HG03103 (cell line): ENCODE measurements around the gene RHEX.

Experiments
- ATAC-seq: cut with Tn5 transposase; IDR thresholded peaks from one replicate; pipeline ENCODE4 v1.9.1; 2021; ENCODE audit warnings: low read depth; ENCODE audit not compliant: unreplicated experiment

The RHEX gene

GRCh38 chr1:206114692-206115640, 62.0 kb downstream of the RHEX start:
- ATAC-seq, result no peak

DNA sequence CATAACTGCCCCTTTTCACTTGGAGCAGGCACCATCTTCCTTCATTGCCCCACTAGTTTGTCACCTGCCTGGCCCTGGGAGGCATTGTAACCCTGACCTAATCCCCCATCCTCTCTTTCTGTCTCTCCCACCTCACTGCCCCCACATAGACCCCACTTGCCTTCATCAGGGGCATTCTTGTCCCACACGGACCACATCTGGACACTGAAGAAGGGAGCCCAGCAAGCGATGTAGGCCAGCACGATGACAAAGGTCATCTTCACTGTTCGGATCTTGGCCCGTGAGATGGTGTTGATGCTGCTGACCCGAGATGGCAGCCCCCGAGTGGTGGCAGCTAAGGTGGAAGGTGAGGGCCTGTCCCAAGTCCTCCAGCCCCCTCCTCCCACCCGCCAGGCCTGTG, 62.8 kb downstream of the RHEX start:
- no peak for ATAC-seq

DNA sequence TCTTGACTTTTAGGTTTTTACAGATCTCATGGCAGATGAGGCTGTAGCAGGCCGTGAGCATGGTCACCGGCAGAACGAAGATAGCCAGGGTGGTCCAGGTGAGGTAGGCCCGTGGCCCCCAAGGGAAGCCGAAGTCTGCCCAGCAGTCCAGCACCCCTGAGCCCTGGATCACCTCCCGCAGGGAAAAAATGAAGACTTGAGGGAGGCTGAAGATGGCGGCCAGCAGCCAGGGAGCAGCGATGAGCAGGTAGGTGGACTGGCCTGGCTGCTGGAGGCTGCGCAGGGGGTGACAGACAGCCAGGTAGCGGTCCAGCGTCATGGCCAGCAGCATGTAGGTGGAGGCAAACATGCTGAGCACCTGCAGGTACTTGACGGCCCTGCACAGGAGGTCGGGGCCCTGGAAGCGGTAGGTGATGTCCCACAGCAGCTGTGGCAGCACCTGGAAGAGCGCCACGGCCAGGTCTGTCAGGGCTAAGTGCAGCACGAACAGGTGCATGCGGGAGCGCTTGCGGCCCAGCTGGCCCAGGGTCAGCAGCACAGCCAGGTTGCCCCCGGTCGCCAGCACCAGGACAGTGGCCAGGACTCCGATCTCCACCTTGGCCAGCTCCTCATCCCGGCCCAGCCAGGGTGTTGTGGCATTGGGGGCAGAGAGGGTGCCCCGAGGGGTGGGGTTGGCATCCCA, 63.4 kb downstream of the RHEX start:
- ATAC-seq, result no peak

GRCh38 chr1:206116873-206117150, 63.8 kb downstream of the RHEX start:
- no peak for ATAC-seq

DNA sequence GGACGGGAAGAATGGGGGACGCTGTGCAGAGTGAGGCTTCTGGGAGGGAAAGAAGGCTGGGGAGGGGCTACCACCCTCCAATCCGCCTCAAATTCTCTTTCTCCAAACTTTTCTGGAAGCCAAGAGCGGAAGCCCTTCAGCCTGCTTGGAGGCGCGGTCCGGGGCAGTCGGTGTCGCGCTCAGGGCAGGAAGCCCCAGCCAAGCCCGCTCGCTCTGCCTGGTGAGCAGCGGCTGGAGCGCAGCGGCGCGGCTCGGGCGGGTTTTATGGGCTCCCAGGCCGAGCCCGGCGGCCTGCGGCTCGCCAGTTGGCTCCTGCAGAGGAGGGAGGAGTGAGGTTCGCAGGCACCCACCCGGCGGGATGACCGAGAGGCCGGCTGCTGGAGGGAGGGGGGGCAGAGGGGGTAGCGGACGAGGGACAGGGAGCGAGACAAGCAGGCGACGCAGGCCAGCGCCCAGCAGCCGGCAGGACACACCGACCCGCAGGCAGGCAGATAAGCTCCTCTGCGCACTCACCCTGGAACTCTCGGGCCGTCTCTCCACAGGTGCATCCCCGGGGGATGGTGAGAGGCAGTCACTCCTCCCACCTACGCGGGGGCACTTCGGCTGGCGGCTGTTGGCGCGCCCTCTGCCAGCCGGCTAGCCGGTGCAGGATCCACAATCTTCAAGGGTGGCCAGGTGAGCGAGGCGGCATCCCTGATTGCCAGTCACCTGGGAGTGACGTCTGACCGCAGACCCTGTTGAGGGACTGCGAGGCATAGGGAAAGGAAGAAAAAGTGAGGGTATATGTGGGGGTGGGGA, 64.4 kb downstream of the RHEX start, which contains the start of gene AVPR1B:
Gene AVPR1B (minus strand): TSS at position 238 of the 798 bp plus-strand sequence. CDS start 498 bp downstream, outside the sequence.
- no peak for ATAC-seq

DNA sequence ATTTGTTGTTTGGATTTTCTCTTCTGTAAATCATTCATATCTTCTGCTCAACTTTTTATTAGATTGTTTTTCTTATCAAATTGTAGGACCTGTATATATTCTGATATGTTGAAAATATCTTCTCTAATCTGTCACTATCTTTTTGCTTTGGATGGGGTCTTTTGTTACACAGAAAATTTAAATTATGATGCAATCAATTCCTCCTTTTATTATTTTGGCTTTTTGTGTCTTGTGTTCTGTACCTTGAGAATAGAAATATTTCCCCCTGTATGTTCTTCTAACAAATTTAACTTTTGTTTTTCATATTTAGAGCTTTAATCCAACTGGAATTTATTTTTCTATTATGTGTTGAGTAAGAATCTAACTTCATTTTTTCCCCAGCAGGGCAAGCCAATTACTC, 67.4 kb downstream of the RHEX start:
- no peak for ATAC-seq

DNA sequence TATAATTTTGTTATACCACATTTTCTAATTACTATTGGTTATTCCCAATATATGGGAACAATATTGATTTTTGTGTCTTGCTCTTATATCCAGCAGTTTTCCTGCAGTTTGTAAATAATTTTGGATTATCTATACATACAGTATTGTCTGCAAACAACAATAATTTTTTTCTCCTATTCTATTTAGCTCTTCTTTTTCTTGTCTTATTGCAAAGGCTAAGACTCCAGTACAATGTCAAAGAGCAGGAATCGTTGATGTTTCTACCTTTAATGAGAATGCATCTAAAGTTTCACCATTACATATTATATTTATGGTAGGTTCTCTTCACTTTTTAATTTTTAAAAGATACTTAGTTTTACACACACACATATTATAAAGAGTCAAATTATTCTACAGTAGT, 68.3 kb downstream of the RHEX start:
- no peak for ATAC-seq

- no peak for ATAC-seq
These were observed 69.7 kb downstream of the RHEX start for GRCh38 chr1:206122686-206123085.

- no peak for ATAC-seq
These were observed 72.4 kb downstream of the RHEX start for GRCh38 chr1:206125346-206125745.

- no peak for ATAC-seq
These were observed 74.4 kb downstream of the RHEX start for GRCh38 chr1:206127336-206127735.

DNA sequence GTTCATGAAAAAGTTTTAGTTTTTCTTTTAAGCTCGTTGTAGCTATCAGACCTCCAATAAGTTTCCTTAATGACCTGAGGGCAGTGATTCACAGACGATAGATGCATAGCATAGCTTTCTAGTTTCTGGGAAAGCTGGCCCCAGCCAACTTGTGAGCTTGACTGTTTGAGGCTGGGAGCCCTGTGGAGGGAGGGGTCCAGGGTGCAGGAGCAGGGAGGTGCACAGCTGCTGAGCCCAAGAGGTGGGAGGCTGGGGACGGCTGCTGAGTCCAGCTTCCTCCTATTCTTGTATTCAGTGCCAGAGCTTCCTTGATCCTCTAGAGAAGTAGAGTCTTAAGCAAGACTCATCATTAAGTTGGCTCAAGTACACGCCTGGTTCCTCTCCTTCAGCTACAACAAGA, 75.2 kb downstream of the RHEX start:
- ATAC-seq, result no peak

- no peak for ATAC-seq
These were observed 78.1 kb downstream of the RHEX start for GRCh38 chr1:206131037-206131436.

- no peak for ATAC-seq
These were observed 80.9 kb downstream of the RHEX start for GRCh38 chr1:206133751-206134415.

DNA sequence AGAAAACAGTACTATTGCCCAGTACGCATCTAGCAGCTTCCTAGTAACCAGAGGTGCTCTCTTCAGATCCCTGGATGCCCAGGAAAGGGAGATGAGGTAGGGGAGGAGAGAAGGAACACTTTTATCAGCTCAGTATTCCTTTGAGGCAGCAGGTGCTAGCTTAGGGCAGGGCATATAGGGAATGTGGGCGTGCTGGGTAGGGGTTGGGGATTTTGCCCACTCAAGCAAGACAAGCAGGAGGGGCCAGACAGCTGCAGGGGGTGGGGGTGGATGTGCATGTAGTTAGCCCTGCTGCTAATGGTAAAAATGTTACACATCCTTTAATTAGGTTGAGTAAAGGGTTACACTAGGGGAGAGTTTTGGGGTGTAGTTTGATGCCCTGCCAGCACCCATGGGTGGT, 82.3 kb downstream of the RHEX start:
- ATAC-seq, result no peak

DNA sequence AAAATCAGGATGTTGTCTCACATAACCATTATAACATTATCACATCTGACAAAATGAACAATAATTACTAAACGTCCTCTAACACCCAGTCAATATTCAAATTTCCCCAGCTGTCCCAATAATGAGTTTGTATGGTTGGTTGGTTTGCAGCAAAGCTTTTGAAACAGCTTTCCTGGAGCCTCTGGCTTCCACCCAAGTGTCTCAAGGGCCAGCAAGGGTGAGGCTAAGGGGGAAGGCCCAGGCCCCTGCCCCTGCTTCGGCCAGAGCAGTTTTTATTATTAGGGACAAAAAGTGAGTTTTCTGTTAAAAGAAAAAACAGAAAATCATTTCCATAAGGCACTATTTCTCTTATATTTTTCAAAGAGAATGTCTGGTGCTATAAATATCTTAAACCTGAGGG, 83.3 kb downstream of the RHEX start:
- ATAC-seq, result no peak

GRCh38 chr1:206142011-206142410, 89.0 kb downstream of the RHEX start:
- ATAC-seq, result no peak

GRCh38 chr1:206142770-206143169, 89.8 kb downstream of the RHEX start:
- ATAC-seq, result no peak

- no peak for ATAC-seq
These were observed 90.7 kb downstream of the RHEX start for GRCh38 chr1:206143537-206144172.

- ATAC-seq, result no peak
These were observed 91.6 kb downstream of the RHEX start for GRCh38 chr1:206144605-206145004.

- no peak for ATAC-seq
These were observed 92.9 kb downstream of the RHEX start for GRCh38 chr1:206145771-206146290.
